Psoas muscle (tissue), 8 donors: ENCODE measurements around the gene KLHL1. TPM values are rescaled to one million over a fixed set of nuclear protein-coding genes. Genes with fewer than 3 reads are reported as not detected.

Experiments used
- ATAC-seq, 4 donors: fragments of 200-7000 bp; cut with Tn5 transposase; one replicate each; pipeline ENCODE4 v1.9.1; 2020; ENCODE audit warnings: moderate library complexity in 3 of 4, mild to moderate bottlenecking in 2 of 4
- DNase-seq, 2 donors: peaks; one replicate each; pipeline ENCODE4 v3.0.0-alpha.2; 2020
- H3K27ac ChIP-seq: fragments of 200-600 bp; one replicate; pipeline ENCODE4 v1.8.0; 2022
- H3K27me3 ChIP-seq, 3 donors: fragments of 200-600 bp in 1 of 3; one replicate each; pipeline versions ENCODE4 v1.6.1 to v1.8.0; 2013 to 2022; ENCODE audit warnings: low read length in 2 of 3, mild to moderate bottlenecking in 2 of 3, moderate library complexity in 1 of 3; ENCODE audit not compliant: insufficient read depth in 3 of 3
- H3K36me3 ChIP-seq, 2 donors: fragments of 200-600 bp in 1 of 2; one replicate each; pipeline versions ENCODE4 v1.6.1 to v1.8.0; 2013 to 2022; ENCODE audit warnings: low read depth in 1 of 2, mild to moderate bottlenecking in 1 of 2, moderate library complexity in 1 of 2; ENCODE audit not compliant: insufficient read depth in 1 of 2
- H3K4me1 ChIP-seq: fragments of 200-600 bp; one replicate; pipeline ENCODE4 v1.8.0; 2022
- H3K4me3 ChIP-seq: fragments of 200-600 bp; one replicate; pipeline ENCODE4 v1.8.0; 2022; ENCODE audit warnings: mild to moderate bottlenecking
- H3K9me3 ChIP-seq: fragments of 200-600 bp; one replicate; pipeline ENCODE4 v1.8.0; 2022
- CTCF ChIP-seq: fragments of 200-600 bp; IDR thresholded peaks from one replicate; pipeline ENCODE4 v1.8.0; 2022; ENCODE audit warnings: antibody characterized with exemption
- WGBS, 3 donors: extraction: QIAGEN DNeasy Blood & Tissue Kit; methylation state at CpG; one replicate each; pipeline versions ENCODE4 v1.1.6 to v1.1.7; 2013; 5-methylcytosine and 5-hydroxymethylcytosine counted together
- intact Hi-C, 2 donors: fragments of 100-400 bp; cut with DNase I; formaldehyde crosslinking; loops; one replicate each; pipeline versions ENCODE4 v1.11.0 to v1.14.2; 2022
- polyA plus RNA-seq, 3 donors: library from polyadenylated mRNA; stranded (reverse); fragments of 200-250 nt; gene quantifications; one replicate each; pipeline ENCODE4 v1.2.3, GENCODE V29; 2013
- total RNA-seq, 4 donors: library from RNA; stranded (reverse); fragmentation: NEBNext Ultra II Directional in 2 of 4; extraction: Animal tissue kit (Norgen Biotek cat#: 25700) in 2 of 4; gene quantifications; one replicate each; pipeline versions ENCODE4 v1.2.1 to v1.2.4, GENCODE V29; 2021 to 2023
- donor health status: healthy with polysubstance abuse.
- donor health status: DM: no; HTN: no; CAD: no; lungs with moderate emphysema.
- donor health status: Bipolar disorder and iron deficiency.
- donor health status: healthy.
- donor health status: DM: yes; HTN: yes; CAD: no.
- donor health status: DM: no; HTN: no; CAD: no.
- donor health status: DM: no; HTN: no; CAD: no.
- donor health status: DM: yes; HTN: yes; CAD: no.

Gene KLHL1
- total and polyA plus RNA-seq, 7 donors, result not detected

- no peak for DNase-seq
- Histone ChIP-seq H3K27ac (no peak overlapping the region), H3K9me3 (no peaks in the 10 kb centered on the region), H3K27me3 (no peaks in the 10 kb centered on the region), H3K4me3 (no peak overlapping the region), H3K4me1 (no peaks in the 10 kb centered on the region), H3K36me3 (no peaks in the 10 kb centered on the region)
- peak; percentile 47 for TF ChIP-seq CTCF
- ATAC-seq, result no peak
- WGBS, 3 donors, result 5 to 7% (median 6%) methylated on average over 4 of the region's 4 CpGs
- intact Hi-C loops, result loop anchor here in 1 of 2 donors (5.0 kb wide), 1 partner anchor 320 kb away; no protein-coding TSS in a partner anchor
Observed at GRCh38 chr13:69857183-69857821, 250.9 kb downstream of the KLHL1 start.

GRCh38 chr13:69856331-69856730 lies 251.9 kb downstream of the KLHL1 start:
- ATAC-seq (no peak), DNase-seq (no peak)
- Histone ChIP-seq H3K27ac (no peak overlapping the region), H3K4me3 (no peak overlapping the region), H3K36me3 (no peaks in the 10 kb centered on the region), H3K4me1 (no peaks in the 10 kb centered on the region), H3K9me3 (no peaks in the 10 kb centered on the region), H3K27me3 (no peaks in the 10 kb centered on the region)
- WGBS, 3 donors, result 26 to 47% (median 36%) methylated on average over 3 of the region's 3 CpGs
- intact Hi-C loops, result loop anchor here in 1 of 2 donors (5.0 kb wide), 1 partner anchor 319 kb away; no protein-coding TSS in a partner anchor
- no peak for TF ChIP-seq CTCF

GRCh38 chr13:69828527-69828926 lies 279.7 kb downstream of the KLHL1 start:
- Histone ChIP-seq H3K27me3 (no peaks in the 10 kb centered on the region), H3K27ac (no peak overlapping the region), H3K4me3 (no peak overlapping the region), H3K36me3 (no peaks in the 10 kb centered on the region), H3K9me3 (no peaks in the 10 kb centered on the region), H3K4me1 (no peaks in the 10 kb centered on the region)
- no peak for TF ChIP-seq CTCF
- ATAC-seq (no peak), DNase-seq (no peak)
- WGBS, 3 donors, result 73 to 81% (median 80%) methylated on average over 2 of the region's 2 CpGs
- intact Hi-C loops, result no loop called here

GRCh38 chr13:69820180-69820579 lies 288.1 kb downstream of the KLHL1 start:
- Histone ChIP-seq H3K4me3 (no peak overlapping the region), H3K9me3 (no peaks in the 10 kb centered on the region), H3K27ac (no peak overlapping the region), H3K4me1 (no peaks in the 10 kb centered on the region), H3K27me3 (no peaks in the 10 kb centered on the region), H3K36me3 (no peaks in the 10 kb centered on the region)
- WGBS, 3 donors, result 81 to 82% (median 81%) methylated on average over 6 of the region's 6 CpGs
- no peak for DNase-seq
- ATAC-seq, result no peak
- intact Hi-C loops, result no loop called here
- no peak for TF ChIP-seq CTCF

- no peak for DNase-seq
- no peak for ATAC-seq
- Histone ChIP-seq H3K27ac (no peak overlapping the region), H3K36me3 (no peaks in the 10 kb centered on the region), H3K4me1 (no peaks in the 10 kb centered on the region), H3K4me3 (no peak overlapping the region), H3K27me3 (no peaks in the 10 kb centered on the region), H3K9me3 (peaks cover 7% of the 10 kb centered on the region)
- intact Hi-C loops, result no loop called here
- TF ChIP-seq CTCF, result no peak
Observed at GRCh38 chr13:69817333-69817869, 290.9 kb downstream of the KLHL1 start.
